ENCODE data around the gene ANKRD13A.

- TF ChIP-seq POLR2AphosphoS5 (IDR thresholded peaks at IDR 0.05; ENCODE audit: borderline replicate concordance, low read depth, low read length) (no peak), EZH2 (IDR thresholded peaks at IDR 0.05) (no peak), FOXP2 (optimal IDR thresholded peaks at IDR 0.05; ENCODE audit: control extremely low read depth, extremely low read length, insufficient read depth) (no peak)
These were observed 17.0 kb upstream of the ANKRD13A start for GRCh38 chr12:109982210-109982609.

Measured in SK-N-MC (cell line).